ENCODE data around the gene ADORA1.

DNA sequence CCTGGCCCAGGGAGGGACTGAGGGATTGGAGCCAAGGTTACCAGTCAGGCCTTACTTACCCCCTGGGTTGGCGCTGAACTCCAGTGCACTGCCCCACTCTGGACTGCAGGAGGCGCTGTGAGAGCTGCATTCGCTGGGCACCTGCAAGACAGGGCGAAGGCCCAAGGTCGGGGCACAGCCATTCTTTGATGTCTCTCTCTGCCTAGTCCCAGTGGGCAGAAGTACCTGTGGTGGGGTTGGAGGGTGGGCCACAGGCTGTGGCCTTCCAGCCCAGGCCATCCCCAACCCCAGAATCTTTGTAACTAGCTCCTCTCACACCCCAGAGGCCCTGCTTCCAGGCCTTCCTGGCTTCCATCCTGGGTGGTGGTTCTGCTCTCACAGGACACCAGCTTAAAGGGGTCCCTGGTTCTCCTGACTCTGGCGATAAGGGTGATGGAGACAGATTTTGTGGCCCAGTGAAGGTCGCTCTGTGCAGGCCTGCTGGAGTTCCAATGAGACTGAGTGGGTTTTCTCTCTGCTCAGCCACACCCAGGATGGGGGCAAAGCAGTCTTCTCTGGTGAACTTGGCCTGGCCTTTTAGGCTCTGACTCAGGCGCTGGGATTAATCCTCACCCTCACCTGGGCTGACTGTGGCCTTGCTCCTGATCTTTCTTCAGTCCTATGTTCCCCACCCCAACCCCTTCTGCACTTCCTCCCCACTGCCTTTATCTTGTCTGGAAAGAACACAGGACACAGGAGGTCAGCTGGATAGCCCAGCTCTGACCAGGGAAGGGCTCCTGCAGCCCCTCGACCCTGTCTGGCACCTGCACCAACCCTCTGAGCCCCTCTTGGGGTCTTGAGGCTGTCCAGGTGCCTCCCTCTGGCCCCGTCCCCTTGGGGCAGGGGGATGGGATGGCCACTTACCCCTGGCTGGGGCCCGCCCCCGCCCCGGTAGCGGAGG lies 42.7 kb upstream of the ADORA1 start:
- TF ChIP-seq, protein P1, sequence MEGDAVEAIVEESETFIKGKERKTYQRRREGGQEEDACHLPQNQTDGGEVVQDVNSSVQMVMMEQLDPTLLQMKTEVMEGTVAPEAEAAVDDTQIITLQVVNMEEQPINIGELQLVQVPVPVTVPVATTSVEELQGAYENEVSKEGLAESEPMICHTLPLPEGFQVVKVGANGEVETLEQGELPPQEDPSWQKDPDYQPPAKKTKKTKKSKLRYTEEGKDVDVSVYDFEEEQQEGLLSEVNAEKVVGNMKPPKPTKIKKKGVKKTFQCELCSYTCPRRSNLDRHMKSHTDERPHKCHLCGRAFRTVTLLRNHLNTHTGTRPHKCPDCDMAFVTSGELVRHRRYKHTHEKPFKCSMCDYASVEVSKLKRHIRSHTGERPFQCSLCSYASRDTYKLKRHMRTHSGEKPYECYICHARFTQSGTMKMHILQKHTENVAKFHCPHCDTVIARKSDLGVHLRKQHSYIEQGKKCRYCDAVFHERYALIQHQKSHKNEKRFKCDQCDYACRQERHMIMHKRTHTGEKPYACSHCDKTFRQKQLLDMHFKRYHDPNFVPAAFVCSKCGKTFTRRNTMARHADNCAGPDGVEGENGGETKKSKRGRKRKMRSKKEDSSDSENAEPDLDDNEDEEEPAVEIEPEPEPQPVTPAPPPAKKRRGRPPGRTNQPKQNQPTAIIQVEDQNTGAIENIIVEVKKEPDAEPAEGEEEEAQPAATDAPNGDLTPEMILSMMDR (IDR thresholded peaks at IDR 0.05; ENCODE audit: low read length): peak; percentile 64
- TF ChIP-seq EZH2 (optimal IDR thresholded peaks at IDR 0.05; ENCODE audit: low read depth, low read length): no peak

Data from MM.1S (cell line).